Sigmoid colon (tissue), 7 donors: ENCODE results near the gene NKAIN4. TPM values are rescaled to one million over a fixed set of nuclear protein-coding genes. Genes with fewer than 3 reads are reported as not detected.

Source experiments
- DNase-seq: peaks from one replicate; pipeline ENCODE4 v3.0.0-alpha.2; 2019
- H3K27ac ChIP-seq, 4 donors: fragments of 200-600 bp; sonication (generic); one replicate each; pipeline ENCODE4 v1.5.1; 2016 to 2019; ENCODE audit warnings: mild to moderate bottlenecking in 1 of 4
- H3K27me3 ChIP-seq, 3 donors: fragments of 200-600 bp; sonication (generic); one replicate each; pipeline ENCODE4 v1.5.1; 2019; ENCODE audit warnings: mild to moderate bottlenecking in 1 of 3
- H3K36me3 ChIP-seq, 4 donors: fragments of 200-600 bp; sonication (generic); one replicate each; pipeline ENCODE4 v1.5.1; 2016 to 2019
- H3K4me1 ChIP-seq, 4 donors: fragments of 200-600 bp; sonication (generic); one replicate each; pipeline ENCODE4 v1.5.1; 2017 to 2019
- H3K4me3 ChIP-seq, 4 donors: fragments of 200-600 bp; sonication (generic); one replicate each; pipeline ENCODE4 v1.5.1; 2017 to 2019; ENCODE audit warnings: mild to moderate bottlenecking in 2 of 4, moderate library complexity in 1 of 4
- H3K9me3 ChIP-seq, 4 donors: fragments of 200-600 bp in 3 of 4; sonication (generic) in 3 of 4; one replicate each; pipeline versions ENCODE4 v1.5.1 to v1.6.1; 2013 to 2019
- EP300 ChIP-seq, 4 donors: sonication (generic); formaldehyde crosslinking; IDR thresholded peaks; one replicate each; pipeline ENCODE4 v1.6.1; 2017; ENCODE audit warnings: antibody characterized with exemption in 4 of 4
- POLR2A ChIP-seq, 2 donors: fragments of 450-650 bp; IDR thresholded peaks; one replicate each; pipeline ENCODE4 v1.6.1; 2016; ENCODE audit warnings: antibody characterized with exemption in 2 of 2, mild to moderate bottlenecking in 2 of 2, moderate library complexity in 2 of 2
- POLR2AphosphoS5 ChIP-seq, 4 donors: sonication (generic); formaldehyde crosslinking; IDR thresholded peaks; one replicate each; pipeline ENCODE4 v1.6.1; 2017; ENCODE audit warnings: antibody characterized with exemption in 4 of 4
- WGBS, 2 donors: extraction: QIAGEN DNeasy Blood & Tissue Kit; methylation state at CpG; one replicate each; pipeline ENCODE4 v1.1.7; 2013; 5-methylcytosine and 5-hydroxymethylcytosine counted together
- intact Hi-C: fragments of 100-400 bp; cut with DNase I; formaldehyde crosslinking; loops from one replicate; pipeline ENCODE4 v1.15.1; 2023
- polyA plus RNA-seq, 3 donors: library from polyadenylated mRNA; stranded (reverse); fragments of 200-250 nt; gene quantifications; one replicate each; pipeline ENCODE4 v1.2.3, GENCODE V29; 2013
- total RNA-seq, 4 donors: library from RNA; depleted of rRNA; stranded (reverse); fragments of >200 nt; gene quantifications; one replicate each; pipeline ENCODE4 v1.1.0, GENCODE V29; 2016
- TF ChIP-seq, protein P1 (sequence below), 4 experiments: fragments of 450-650 bp in 3 of 4; fragments of 200-600 bp in 1 of 4; IDR thresholded peaks; one replicate each; pipeline ENCODE4 v1.5.1; 2016 to 2019; ENCODE audit warnings: antibody characterized with exemption in 4 of 4, mild to moderate bottlenecking in 3 of 4, moderate library complexity in 2 of 4
- donor health status: healthy with polysubstance abuse.
- donor health status: Bipolar disorder and iron deficiency.
- donor health status: healthy.

NKAIN4 gene
- total and polyA plus RNA-seq, 7 donors = 0.33 to 4.4 (median 0.95) TPM; not detected in 2

DNA sequence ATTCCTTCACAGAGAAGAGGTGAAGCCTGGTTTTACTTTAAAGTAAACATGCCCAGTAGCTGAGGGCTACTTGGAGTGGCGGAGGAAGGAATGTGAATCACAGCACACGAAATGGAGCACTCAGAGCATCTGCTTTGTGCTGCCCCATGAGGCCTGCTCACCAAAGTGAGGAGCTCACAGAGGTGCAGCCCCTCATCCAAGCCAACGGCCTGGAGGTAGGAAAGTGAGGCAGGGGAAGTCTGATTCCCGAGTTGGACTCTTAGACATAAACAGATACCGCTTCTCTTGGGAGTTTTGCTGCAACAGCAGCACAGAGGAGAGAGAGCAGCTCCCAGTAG lies 41.9 kb downstream of the NKAIN4 start:
- Histone ChIP-seq H3K36me3 (peaks cover 13 to 71% (median 36%) of the 10 kb centered on the region in 4 donors), H3K4me3 (no peak overlapping the region), H3K27me3 (no peaks in the 10 kb centered on the region), H3K9me3 (no peaks in the 10 kb centered on the region), H3K27ac (no peak overlapping the region), H3K4me1 (peaks cover 0 to 52% (median 49%) of the 10 kb centered on the region in 4 donors)
- intact Hi-C loops = loop anchor here (10.0 kb wide), 3 partner anchors 258 to 808 kb away; partner anchors contain the start of genes CABLES2, SAMD10 and SLC17A9
- DNase-seq = no peak
- TF ChIP-seq EP300 (IDR thresholded peaks at IDR 0.05) (no peak), POLR2A (IDR thresholded peaks at IDR 0.05) (no peak), POLR2AphosphoS5 (IDR thresholded peaks at IDR 0.05) (no peak)
- TF ChIP-seq, protein P1, sequence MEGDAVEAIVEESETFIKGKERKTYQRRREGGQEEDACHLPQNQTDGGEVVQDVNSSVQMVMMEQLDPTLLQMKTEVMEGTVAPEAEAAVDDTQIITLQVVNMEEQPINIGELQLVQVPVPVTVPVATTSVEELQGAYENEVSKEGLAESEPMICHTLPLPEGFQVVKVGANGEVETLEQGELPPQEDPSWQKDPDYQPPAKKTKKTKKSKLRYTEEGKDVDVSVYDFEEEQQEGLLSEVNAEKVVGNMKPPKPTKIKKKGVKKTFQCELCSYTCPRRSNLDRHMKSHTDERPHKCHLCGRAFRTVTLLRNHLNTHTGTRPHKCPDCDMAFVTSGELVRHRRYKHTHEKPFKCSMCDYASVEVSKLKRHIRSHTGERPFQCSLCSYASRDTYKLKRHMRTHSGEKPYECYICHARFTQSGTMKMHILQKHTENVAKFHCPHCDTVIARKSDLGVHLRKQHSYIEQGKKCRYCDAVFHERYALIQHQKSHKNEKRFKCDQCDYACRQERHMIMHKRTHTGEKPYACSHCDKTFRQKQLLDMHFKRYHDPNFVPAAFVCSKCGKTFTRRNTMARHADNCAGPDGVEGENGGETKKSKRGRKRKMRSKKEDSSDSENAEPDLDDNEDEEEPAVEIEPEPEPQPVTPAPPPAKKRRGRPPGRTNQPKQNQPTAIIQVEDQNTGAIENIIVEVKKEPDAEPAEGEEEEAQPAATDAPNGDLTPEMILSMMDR (IDR thresholded peaks at IDR 0.05) = no peak
- WGBS, 2 donors = 82 to 84% methylated on average over 5 of the region's 5 CpGs

DNA sequence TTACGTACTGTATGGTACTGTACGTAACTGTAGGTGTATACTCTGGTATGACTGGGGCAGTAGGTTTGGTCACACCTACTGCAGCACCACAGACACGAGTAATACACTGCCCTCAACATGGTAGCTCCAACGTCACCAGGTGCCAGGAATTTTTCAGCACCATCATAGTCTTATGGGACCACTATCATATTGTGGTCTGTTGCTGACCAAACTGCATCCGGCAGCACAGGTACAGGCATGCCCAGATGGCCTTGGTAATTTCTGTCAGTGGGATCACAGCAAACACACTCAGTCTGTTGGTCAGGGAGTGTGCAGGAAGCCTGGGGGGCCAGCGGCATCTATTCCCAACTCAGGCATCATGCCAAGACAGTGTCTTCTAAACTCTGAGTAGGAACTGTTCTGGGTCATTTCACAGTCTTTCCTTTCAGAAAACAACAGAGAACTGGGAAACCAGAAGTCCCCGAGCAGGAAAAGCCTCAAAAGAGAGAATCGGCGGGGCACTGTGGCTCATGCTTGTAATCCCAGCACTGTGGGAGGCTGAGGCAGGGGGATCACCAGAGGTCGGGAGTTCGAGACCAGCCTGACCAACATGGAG lies 44.2 kb downstream of the NKAIN4 start:
- H3K4me1 ChIP-seq = peaks cover 0 to 63% (median 53%) of the 10 kb centered on the region in 4 donors
- H3K27me3 ChIP-seq = no peaks in the 10 kb centered on the region
- no peak overlapping the region for H3K4me3 ChIP-seq
- no peak overlapping the region for H3K27ac ChIP-seq
- WGBS, 2 donors = 85 to 89% methylated on average over 11 of the region's 11 CpGs
- intact Hi-C loops = loop anchor here (10.0 kb wide), 3 partner anchors 255 to 805 kb away; partner anchors contain the start of genes CABLES2, SAMD10 and SLC17A9
- TF ChIP-seq, protein P1 (IDR thresholded peaks at IDR 0.05) = no peak
- no peak for TF ChIP-seq POLR2AphosphoS5 (IDR thresholded peaks at IDR 0.05)
- TF ChIP-seq EP300 (IDR thresholded peaks at IDR 0.05) = no peak
- no peak for TF ChIP-seq POLR2A (IDR thresholded peaks at IDR 0.05)
- H3K36me3 ChIP-seq = peaks cover 13 to 90% (median 38%) of the 10 kb centered on the region in 4 donors
- no peaks in the 10 kb centered on the region for H3K9me3 ChIP-seq
- no peak for DNase-seq

DNA sequence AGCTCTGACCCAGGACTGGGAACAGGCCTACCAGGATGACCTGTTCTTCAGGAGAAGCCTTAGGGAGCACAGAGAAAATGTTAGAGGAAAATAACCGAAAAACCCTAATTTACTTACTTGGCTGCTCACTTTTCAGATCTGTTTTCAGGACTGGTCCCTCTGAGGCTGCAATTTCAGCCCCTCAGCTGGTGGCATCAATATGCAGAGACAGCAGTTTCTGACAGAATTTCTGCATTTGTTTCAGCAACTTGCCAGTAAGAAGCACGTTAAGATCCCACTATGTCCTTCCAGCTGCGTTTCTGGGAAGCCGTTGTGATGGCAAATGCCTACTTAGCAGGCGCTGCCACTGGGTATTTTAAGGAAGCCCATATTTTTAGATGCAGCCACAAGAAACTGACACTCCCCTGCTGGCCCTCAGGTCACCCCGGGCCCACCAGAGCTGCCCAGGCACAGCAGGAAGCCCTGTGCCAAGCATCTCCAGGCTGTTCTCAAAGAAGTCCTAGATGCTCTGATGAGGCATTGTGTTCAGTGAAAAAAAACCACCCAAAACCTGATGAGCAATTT lies 45.8 kb downstream of the NKAIN4 start:
- 85 to 90% methylated on average over 6 of the region's 6 CpGs for WGBS, 2 donors
- no peak overlapping the region for H3K27ac ChIP-seq
- TF ChIP-seq EP300 (IDR thresholded peaks at IDR 0.05) = no peak
- TF ChIP-seq POLR2AphosphoS5 (IDR thresholded peaks at IDR 0.05) = no peak
- TF ChIP-seq POLR2A (IDR thresholded peaks at IDR 0.05) = no peak
- no peak for DNase-seq
- H3K27me3 ChIP-seq = no peaks in the 10 kb centered on the region
- H3K36me3 ChIP-seq = peaks cover 16 to 95% (median 49%) of the 10 kb centered on the region in 4 donors
- no peak overlapping the region for H3K4me3 ChIP-seq
- intact Hi-C loops = no loop called here
- no peaks in the 10 kb centered on the region for H3K9me3 ChIP-seq
- H3K4me1 ChIP-seq = peaks cover 0 to 47% (median 39%) of the 10 kb centered on the region in 4 donors

DNA sequence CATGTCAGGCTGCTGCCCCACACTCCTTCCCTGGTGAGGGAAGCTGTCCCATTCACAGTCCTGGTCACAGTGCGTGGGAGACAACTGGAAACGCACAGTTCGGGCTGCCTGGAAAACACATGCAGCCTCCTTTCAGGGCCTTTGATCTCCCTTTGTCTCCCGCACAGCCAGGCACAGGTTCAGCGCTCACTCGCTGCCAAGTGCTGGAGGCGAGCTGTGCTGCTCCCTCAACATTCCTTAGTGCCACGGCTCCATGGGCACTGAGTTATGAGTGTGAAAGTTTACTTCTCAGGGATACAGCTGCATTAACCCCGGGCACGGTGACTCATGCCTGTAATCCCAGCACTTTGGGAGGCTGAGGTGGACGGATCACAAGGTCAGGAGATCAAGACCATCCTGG lies 47.4 kb downstream of the NKAIN4 start:
- H3K27ac ChIP-seq = peak overlapping the region; percentile 30 to 71 (median 58)
- H3K27me3 ChIP-seq = no peaks in the 10 kb centered on the region
- H3K9me3 ChIP-seq = no peaks in the 10 kb centered on the region
- H3K4me3 ChIP-seq = no peak overlapping the region
- peaks cover 20 to 95% (median 50%) of the 10 kb centered on the region in 4 donors for H3K36me3 ChIP-seq
- TF ChIP-seq POLR2AphosphoS5 (IDR thresholded peaks at IDR 0.05) (peak in 1 of 4 donors; percentile 26), POLR2A (IDR thresholded peaks at IDR 0.05) (no peak), EP300 (IDR thresholded peaks at IDR 0.05) (no peak)
- TF ChIP-seq, protein P1 (IDR thresholded peaks at IDR 0.05) = no peak
- peaks cover 0 to 31% (median 23%) of the 10 kb centered on the region in 4 donors for H3K4me1 ChIP-seq
- no peak for DNase-seq
- WGBS, 2 donors = 78 to 85% methylated on average over 11 of the region's 11 CpGs
- intact Hi-C loops = no loop called here

DNA sequence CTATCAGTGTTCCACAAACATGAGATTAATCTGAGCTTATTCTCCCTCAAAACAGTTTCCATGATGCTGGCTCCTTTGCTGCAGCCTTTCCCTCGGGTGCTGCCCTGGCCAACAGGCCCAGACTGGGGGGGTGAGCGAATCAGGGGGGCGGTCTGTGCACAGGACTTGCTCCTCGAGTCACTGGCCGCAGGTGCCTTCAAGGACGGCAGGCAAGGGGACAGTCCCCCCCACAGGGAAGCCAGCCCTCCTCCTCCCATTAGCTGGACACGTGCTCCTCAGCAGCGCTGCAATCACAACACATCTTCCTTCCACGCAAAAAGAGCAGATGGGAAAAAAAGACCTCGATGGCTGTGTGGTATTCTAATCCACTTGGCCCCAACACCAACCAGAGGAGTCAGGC lies 48.4 kb downstream of the NKAIN4 start:
- no peak for DNase-seq
- TF ChIP-seq EP300 (IDR thresholded peaks at IDR 0.05) (no peak), POLR2AphosphoS5 (IDR thresholded peaks at IDR 0.05) (no peak), POLR2A (IDR thresholded peaks at IDR 0.05) (no peak)
- TF ChIP-seq, protein P1 (IDR thresholded peaks at IDR 0.05) = no peak
- peak overlapping the region in 3 of 4 donors; percentile 30 to 71 (median 67) for H3K27ac ChIP-seq
- no peaks in the 10 kb centered on the region for H3K9me3 ChIP-seq
- H3K4me1 ChIP-seq = peaks cover 0 to 22% (median 15%) of the 10 kb centered on the region in 4 donors
- 86 to 89% methylated on average over 10 of the region's 10 CpGs for WGBS, 2 donors
- H3K4me3 ChIP-seq = no peak overlapping the region
- H3K36me3 ChIP-seq = peaks cover 25 to 95% (median 54%) of the 10 kb centered on the region in 4 donors
- H3K27me3 ChIP-seq = no peaks in the 10 kb centered on the region
- intact Hi-C loops = no loop called here
